ENCODE data around the gene MYBL2.
"Not testable (repeated sequence)": the region's sequence is repeated elsewhere in the genome, so short reads cannot be mapped to it uniquely, and the experiment has no call there.

MYBL2 gene

DNA sequence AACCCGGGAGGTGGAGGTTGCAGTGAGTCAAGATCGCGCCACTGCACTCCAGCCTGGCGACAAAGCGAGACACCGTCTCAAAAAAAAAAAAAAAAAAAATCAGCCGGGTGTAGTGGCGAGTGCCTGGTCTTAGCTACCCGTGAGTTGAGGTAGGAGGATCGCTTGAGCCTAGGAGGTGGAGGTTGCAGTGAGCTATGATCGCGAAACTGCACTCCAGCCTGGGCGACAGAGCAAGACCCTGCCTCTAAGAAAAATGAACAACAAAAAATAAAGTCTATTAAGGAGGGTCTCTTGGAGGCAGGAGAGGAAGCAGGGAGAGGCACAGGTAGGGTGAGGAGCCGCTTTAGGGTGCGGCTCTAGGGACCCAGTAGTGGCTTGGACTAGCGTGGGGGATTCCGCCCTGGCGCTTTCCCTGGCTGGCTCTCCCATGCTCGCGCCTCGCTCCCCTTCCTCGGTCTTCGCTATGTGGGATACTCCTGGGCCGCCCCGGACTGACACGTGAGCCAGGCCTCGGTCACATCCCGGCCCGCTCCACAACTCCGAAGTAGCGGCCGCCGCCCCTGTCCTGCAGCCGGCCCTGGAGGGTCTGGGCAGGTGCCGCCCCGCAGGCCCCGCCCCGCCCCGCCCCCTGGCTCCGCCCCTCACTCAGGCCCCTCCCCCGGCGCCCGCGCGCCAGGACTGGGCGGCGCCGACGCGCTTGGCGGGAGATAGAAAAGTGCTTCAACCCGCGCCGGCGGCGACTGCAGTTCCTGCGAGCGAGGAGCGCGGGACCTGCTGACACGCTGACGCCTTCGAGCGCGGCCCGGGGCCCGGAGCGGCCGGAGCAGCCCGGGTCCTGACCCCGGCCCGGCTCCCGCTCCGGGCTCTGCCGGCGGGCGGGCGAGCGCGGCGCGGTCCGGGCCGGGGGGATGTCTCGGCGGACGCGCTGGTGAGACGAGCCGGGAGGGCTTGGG, at the start of gene MYBL2:
TSS of gene MYBL2 (plus strand) at position 739 of the 953 bp plus-strand sequence. CDS start at position 909, 170 bp downstream.
- peak; percentile 86 for DNase-seq

DNA sequence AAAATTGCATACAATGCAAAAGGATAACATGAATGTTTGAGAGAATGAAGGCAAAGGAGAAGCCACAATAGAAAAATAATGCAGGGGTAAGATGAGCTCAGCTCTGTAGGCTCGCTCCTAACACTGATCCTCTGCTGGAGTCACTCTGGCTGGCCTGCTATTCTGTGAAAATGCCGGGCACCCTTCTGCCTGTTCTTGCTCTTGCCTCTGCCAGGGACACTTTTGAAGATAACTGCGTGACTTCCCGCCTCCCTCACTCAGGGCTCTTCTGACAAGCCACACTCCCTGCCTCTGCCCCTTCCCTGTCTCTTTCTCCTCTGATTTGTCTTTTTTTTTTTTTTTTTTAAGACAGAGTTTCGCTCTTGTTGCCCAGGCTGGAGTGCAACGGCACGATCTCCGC, 35.3 kb upstream of the MYBL2 start:
- DNase-seq, result no peak

DNA sequence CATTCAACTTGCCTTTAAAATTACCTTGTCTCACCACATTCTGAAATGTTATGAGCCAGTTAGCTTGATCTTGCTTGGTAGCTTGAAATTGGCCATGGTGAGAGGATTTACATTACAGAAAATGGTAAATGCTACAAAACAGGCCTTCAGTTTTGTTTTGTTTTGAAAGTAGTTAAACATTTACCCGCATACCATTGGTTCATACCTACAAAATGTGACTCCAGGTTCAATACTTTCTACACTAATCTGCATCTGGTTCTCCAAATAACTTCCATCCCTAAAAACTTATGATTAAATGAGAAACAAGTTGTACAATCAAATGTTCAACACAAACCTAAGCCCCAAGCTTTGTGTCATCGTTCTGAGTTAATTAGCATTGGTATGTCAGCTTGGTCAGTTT, 30.5 kb upstream of the MYBL2 start:
- no peak for DNase-seq

DNA sequence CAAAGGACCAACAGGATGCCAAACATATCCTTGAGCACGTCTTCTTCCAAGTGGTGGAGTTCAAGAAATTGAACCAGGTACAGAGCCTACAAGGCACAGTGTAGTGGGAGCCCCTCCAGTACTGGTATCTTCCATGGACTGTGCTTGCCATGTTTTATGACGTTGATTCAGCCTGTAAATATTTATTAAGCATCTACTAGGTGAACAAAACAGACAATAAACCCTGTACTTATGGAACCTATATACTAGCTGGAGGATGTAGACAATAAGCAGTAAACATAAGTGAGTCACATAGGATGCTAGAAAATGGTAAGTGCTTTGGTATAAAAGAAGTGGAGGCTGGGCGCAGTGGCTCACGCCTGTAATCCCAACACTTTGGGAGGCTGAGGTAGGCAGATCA, 24.4 kb upstream of the MYBL2 start:
- no peak for DNase-seq

DNA sequence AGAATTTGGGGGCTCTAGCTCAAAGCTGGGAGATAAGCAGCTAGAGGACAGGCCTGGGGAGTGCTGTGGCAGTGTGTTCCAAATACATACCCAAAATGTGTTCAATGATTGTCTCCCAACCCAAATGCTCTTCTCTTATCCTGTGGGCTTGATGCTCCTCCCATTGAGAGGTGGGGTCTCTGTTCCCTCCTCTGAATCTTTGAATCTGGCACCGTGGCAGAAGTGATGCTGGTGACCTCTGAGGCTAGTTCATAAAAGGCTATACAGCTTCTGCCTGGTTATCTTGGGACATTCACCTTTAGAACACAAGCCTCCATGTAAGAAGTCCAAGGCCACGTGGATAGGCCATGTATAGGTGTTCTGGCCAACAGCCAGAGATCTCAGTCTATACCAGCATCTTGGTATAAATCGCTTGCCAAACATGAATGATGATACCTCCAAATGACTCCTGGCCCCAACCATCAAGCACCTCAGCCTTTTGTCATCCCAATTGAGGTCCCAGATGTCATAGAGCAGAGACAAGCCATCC, 15.9 kb upstream of the MYBL2 start:
- DNase-seq, result no peak

DNA sequence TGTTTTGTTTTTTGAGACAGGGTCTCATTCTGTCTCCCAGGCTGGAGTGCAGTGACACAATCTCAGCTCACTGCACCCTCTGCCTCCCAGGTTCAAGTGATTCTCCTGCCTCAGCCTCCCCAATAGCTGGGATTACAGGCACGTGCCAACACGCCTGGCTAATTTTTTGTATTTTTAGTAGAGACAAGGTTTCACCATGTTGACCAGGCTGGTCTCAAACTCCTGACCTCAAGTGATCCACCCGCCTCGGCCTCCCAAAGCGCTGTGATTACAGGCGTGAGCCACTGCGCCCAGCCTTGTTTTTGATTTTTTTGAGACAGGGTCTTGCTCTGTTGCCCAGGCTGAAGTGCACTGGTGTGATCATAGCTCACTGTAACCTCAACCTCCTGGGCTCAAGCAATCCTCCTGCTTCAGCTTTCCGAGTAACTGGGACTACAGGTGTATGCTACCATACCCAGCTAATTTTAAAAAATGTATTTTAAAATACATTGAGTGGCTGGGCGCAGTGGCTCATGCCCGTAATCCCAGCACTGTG, 15.2 kb upstream of the MYBL2 start:
- not testable (repeated sequence) for DNase-seq

DNA sequence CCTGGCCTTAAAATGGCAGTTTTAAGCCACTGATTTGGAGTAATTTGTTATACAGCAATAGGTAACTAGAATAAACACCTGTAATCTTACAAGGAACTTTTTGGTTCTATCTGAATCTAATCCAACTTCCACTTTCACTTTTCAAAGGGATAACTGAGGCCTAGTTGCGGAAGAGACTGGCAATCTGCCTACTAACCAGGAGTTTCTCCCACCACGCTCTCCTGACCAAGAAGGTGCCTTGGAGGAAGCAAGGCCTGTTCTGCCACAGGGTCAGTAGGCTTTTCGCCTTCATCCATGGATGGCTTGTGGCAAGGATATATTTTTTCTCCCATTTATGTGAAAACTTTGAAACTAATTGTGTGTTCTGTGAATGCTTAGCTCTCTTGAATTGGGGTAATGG, 12.9 kb upstream of the MYBL2 start:
- no peak for DNase-seq

DNA sequence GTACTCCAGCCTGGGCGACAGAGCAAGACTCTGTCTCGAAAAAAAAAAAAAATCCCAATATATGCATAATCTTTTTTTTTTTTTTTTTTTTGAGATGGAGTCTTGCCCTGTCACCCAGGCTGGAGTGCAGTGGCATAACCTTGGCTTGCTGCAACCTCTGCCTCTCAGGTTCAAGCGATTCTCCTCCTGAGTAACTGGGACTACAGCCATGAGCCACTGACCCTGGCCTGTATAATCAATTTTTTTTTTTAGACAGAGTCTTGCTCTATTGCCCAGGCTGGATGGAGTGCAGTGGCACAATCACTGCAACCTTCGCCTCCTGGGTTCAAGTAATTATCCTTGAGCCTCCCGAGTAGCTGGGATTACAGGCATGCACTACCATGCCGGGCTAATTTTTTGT, 11.7 kb upstream of the MYBL2 start:
- DNase-seq, result not testable (repeated sequence)

DNA sequence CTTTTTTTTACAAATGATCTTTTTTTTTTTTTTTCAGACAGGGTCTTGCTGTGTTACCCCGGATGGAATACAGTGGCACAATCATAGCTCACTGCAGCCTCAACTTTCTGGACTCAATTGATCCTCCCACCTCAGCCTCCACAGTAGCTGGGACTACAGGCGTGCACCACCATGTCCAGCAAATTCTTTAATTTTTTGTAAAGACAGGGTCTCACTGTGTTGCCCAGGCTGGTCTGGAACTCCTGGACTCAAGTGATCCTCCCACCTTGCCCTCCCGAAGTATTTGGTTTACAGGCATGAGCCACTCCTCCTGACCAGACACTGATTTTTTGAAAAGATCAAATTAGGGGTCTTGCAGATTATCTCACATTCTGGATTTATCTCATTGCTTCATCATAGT, 11.0 kb upstream of the MYBL2 start:
- no peak for DNase-seq

DNA sequence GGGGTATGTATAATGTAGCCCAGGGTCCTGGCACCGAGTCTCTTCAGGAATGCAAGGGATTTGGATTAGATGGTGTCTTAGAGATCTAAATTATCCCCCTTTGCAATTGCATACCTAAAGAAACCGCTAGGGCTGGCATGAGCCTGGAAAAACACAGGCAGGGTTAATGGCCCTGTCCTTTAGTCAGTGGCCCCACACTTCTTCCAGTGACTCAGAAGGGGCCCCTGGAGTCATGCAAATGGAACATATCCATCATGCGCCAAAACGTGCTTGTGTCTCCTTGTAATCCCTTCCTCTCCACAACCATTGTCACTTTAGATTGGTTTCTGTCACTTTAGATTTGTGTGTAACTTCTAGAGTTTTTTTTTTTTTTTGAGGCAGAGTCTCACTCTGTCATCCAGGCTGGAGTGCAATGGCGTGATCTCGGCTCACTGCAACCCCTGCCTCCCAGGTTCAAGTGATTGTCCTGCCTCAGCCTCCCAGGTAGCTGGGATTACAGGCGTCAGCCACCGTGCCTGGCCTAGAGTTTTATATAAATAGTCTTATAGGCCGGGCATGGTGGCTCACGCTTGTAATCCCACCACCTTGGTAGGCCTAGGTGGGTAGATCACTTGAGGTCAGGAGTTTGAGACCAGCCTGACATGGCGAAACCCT, 8.7 kb upstream of the MYBL2 start:
- peak; percentile 45 for DNase-seq

DNA sequence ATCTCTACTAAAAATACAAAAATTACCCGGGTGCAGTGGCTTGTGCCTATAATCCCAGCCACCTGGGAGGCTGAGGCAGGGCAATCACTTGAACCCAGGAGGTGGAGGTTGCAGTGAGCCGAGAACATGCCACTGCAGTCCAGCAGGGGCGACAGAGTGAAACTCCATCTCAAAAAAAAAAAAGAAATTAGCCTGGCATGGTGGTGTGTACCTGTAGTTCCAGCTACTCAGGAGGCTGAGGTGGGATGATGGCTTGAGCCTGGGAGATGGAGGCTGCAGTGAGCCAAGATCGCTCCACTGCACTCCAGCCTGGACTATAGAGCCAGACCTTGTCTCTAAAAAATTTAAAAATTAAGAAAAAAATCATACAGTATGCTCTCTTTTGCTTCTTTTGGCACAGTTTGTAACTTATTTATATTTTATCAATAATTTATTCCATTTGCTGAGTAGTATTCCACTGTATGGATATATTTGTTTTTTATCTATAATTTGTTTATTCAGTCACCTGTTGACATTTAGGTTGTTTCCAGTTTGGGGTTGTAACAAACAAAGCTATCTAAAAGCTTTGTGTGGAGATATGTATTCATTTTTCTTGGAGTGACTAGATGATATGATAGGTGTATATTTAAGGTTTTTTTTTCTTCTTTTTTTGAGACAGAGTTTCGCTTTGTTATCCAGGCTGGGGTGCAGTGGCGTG, 8.0 kb upstream of the MYBL2 start:
- DNase-seq, result no peak

DNA sequence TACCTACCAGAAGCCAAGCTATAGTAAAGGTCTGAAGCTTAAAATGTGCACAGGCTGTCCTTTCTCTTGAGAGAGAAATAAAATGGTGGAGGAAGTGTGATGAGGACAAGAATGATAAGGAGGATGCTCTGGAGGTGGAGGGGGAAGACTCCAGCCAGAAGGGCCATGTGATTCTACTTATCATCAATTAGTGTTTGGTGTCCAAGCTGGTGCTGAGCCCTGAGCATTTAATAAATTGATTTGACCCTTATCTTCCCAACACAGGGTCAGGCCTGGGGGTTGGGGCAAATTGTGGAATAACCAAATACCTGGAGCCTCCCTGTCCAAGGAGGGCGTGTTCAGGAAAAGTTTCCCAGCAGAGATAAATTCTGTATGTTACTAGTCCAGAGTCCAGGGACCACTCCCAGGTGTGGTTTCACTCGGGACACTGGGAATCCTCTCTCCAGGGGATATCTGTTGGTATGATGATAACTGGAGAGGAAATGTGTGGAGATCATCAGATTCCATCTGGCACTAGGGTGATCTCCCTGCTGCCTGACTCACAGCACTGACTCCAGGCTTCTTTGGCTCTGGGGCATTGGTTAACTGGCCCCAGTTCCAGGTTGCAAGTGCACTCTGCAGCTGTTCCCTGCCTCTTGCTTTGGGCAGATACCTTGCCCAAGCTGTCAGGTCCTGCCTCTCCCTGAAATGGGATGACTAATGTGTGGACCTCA, 3.8 kb upstream of the MYBL2 start:
- DNase-seq, result no peak

DNA sequence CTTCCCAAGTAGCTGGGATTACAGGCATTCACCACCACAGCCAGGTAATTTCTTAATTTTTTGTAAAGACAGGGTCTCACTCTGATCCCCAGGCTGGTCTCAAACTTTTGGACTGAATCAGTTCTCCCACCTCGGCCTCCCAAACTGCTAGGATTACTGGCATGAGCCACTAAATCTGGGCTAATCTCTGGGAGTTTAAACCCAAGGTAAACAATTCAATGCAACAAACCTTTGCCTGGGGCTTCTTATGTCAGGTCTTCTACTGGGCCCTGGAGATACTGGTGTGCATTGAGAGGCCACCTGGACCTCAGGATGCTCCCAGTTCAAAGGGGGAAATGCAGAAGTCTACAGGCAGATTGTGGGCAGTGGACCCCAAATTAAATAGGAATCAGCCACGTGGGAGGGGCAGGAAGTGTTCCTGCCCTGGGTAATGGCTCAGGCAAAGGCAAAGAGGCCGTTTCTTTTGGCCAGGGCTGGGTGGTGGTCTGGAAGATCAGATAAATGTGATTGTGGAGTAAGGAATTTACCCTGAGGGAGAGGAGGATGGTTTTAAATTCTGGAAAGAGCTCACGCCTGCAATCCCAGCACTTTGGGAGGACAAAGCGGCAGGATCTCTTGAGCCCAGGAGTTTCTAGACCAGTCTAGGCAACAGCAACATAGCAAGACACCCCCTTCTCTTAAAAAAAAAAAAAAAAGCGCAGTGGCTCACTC, 1.3 kb upstream of the MYBL2 start:
- DNase-seq, result no peak

DNA sequence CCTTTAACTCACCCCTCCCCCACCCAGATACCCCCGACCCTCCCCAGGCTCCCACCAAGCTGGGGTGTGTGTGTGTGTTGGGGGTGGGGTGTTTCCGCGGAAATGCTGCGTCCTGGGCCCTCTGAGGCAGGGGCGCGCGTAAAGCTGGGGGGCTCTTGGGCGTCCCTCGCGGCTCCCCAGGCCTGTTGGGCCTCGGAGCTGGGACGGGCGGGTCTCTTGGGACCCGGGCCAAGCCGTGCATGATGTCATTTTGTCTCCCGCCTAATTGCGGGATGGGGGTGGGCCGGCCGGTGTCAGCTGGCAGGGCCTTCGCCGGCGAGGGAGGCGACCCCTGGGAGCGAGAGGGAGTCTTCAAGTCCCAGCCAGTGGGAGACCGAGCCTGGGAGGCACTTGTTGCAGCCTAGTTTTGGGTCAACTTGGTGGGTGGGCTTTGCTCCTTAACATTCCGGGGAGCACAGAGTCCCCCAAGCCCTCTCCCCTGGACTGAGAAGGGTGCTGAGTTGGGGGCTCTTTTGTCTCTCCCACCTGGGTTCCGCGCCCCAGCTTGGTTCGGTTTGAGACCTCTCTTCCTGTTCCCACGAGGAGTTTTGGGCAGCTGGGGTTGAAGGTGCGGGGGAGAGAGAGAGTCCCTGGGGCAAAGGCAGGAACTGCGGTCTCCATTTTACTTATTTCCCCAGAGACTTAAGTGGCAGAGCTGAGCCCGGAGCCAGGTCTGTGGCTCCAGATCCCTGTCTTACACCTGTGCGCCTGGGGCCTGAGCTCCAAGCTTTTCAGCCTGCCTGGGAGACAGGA, 623 bp downstream of the MYBL2 start:
- DNase-seq, result peak; percentile 34

DNA sequence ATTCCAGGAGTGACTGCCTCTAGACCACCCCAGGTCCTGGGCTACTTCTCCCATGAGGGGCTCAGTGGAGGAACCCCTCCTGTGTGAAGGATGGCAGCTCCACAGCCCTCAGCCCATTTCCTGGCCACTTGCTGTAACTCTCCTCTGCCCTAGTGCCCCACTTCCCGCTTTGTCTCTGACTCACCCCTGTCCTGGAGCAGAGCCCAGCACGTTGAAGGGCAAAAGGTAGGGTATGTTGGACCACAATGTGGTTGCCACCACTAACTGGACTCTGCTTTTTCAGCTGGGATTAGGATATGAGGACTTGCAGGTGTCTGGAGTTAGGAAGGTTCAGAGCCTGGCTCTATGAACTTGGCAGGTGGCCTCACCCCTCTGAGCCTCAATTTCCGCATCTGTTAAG, 2.4 kb downstream of the MYBL2 start:
- DNase-seq, result no peak

DNA sequence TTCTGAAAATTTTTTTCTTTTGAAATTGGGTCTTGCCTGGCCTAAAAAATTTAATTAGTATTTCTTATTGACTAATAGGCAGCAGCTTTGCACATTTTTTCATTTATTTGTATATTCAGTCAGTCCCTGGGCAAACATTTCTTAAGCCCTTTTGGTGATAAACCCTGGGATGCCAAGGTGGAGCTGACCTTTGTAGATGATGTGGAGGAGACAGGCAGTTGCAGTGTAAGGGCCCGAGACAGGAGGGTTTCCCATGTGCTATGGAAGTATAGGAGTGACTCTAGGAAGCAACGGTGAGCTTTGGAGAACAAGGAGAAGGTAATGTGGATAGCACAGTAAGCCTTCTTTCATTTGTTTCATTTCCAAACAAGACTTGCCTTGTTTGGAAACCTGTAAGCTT, 3.5 kb downstream of the MYBL2 start:
- no peak for DNase-seq

DNA sequence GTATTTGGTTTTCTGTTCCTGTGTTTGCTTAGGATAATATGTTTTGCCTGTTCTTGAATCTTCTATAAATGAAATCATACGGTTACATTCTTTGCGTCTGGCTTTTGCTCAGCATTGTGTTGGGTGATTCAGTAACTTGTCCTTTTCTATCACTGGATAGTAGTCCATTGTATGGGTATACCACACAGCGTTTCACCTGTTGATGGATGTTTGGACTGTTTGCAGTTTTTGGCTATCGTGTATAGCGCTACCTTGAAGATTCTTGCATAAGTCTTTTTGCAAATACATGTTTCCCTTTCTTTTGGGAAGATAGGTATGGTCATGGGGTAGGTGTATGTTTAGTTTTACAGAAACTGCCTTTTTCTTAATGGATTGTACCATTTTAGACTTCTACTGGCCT, 9.5 kb downstream of the MYBL2 start:
- no peak for DNase-seq

DNA sequence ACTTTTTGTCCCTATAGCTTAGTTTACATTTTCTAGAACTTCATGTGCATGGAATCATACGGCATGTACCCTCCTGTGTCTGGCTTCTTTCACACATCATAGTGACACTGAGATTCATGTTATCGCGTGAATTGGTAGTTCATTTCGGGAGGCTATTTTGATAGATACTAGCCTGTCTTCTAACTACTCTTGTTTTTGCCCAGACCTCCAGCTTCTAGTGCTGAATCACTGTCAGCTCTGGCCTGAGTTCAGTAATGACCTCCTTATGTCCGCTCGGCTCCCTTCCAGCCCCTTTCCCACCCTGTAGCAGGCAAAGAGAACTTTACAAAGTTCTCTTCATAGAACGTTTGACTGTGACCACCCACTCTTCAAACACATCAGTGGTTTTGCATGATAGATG, 14.1 kb downstream of the MYBL2 start:
- no peak for DNase-seq

DNA sequence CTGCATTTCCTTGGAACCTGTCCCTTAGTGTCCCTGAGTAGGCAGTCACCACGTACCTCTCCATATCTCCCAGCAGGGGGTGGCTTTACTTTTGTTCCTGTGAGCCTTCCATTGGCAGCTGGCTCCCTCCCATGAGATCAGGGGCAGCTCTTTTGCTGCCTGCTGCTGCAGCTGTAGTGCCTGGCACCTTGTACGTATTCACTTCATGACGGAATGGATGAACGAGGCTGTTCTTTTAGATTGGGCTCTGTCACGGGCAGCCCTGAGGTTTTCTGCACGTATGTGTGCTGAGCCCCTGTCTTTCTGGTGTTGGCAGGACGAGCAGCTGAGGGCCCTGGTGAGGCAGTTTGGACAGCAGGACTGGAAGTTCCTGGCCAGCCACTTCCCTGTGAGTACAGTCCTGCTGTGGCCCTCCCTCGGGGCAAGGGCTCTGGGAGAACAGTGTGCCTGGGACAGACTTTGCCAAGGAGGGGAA, 14.6 kb downstream of the MYBL2 start:
- DNase-seq, result no peak

DNA sequence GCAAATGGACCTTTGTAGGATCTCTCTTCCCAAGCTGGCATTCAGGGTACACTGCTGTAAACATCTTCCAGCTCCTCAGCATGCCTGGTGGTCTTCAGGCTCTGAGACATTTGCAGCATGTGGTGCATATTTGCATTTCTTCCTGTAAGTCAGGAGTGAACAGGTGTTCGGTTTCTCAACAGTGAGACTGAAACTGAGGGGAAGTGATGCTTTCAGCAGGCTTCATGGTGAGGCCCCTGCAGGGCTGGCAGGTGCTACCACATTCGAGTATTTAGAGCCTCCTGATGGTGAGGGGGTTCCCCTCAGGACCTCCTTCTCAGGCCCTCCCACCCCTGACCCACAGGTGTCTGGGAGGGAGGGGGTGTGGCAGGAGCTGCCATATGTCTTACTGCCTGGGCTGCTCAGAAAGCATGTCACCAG, 15.1 kb downstream of the MYBL2 start:
- DNase-seq, result peak; percentile 27

DNA sequence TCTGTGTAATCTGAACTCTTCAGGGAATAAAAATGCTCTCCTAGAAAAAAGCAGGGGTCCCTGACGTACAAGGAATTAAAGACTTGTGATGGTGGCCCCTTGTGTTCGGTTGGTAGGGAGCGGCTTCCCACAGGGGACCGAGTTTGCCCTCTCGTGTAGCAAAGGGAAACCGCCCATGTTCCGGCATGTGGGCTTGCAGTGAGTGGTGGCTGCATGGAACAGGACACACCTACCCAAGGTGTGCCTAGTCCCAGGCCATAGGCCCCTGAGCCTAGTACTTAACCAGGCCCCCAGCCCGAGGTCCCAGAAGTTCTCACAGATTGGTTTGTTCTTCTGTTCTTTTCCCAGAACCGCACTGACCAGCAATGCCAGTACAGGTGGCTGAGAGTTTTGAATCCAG, 15.5 kb downstream of the MYBL2 start:
- DNase-seq, result no peak
